NB4 (cell line): ENCODE measurements around the gene INKA1.

Source experiments
- POLR2A ChIP-seq: IDR thresholded peaks from 2 replicates; pipeline ENCODE4 v1.6.1; 2011; ENCODE audit warnings: mild to moderate bottlenecking; ENCODE audit not compliant: insufficient read length; ENCODE audit errors: extremely low read depth
- TF ChIP-seq, protein P1 (sequence below): IDR thresholded peaks from one replicate; pipeline ENCODE4 v1.5.1; 2012; ENCODE audit warnings: low read depth, low read length

GRCh38 chr3:49779358-49780079, 23.5 kb upstream of the INKA1 start:
- TF ChIP-seq, protein P1, sequence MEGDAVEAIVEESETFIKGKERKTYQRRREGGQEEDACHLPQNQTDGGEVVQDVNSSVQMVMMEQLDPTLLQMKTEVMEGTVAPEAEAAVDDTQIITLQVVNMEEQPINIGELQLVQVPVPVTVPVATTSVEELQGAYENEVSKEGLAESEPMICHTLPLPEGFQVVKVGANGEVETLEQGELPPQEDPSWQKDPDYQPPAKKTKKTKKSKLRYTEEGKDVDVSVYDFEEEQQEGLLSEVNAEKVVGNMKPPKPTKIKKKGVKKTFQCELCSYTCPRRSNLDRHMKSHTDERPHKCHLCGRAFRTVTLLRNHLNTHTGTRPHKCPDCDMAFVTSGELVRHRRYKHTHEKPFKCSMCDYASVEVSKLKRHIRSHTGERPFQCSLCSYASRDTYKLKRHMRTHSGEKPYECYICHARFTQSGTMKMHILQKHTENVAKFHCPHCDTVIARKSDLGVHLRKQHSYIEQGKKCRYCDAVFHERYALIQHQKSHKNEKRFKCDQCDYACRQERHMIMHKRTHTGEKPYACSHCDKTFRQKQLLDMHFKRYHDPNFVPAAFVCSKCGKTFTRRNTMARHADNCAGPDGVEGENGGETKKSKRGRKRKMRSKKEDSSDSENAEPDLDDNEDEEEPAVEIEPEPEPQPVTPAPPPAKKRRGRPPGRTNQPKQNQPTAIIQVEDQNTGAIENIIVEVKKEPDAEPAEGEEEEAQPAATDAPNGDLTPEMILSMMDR: no peak
- TF ChIP-seq POLR2A: no peak
